Smooth muscle cell of the brain vasculature (primary cell): ENCODE data around the gene IGSF8.
"Not testable (repeated sequence)": the region's sequence is repeated elsewhere in the genome, so short reads cannot be mapped to it uniquely, and the experiment has no call there.

Experiments used
- DNase-seq: peaks from one replicate; pipeline ENCODE4 v3.0.0-alpha.2; 2012; ENCODE audit warnings: low read depth, low spot score

IGSF8 gene

GRCh38 chr1:160066829-160067745 is 31.3 kb downstream of the IGSF8 start:
- DNase-seq = no peak

- no peak for DNase-seq
These were observed 33.7 kb downstream of the IGSF8 start for GRCh38 chr1:160064746-160065145.

GRCh38 chr1:160064164-160064563 is 34.3 kb downstream of the IGSF8 start:
- no peak for DNase-seq

- no peak for DNase-seq
These were observed 35.2 kb downstream of the IGSF8 start for GRCh38 chr1:160063176-160063575.

GRCh38 chr1:160062230-160062532 is 36.2 kb downstream of the IGSF8 start:
- DNase-seq = no peak

GRCh38 chr1:160061369-160062229 is 36.8 kb downstream of the IGSF8 start:
- no peak for DNase-seq

- no peak for DNase-seq
These were observed 40.3 kb downstream of the IGSF8 start for GRCh38 chr1:160058087-160058486.

- no peak for DNase-seq
These were observed 41.7 kb downstream of the IGSF8 start for GRCh38 chr1:160056648-160057169.

- DNase-seq = no peak
These were observed 44.7 kb downstream of the IGSF8 start for GRCh38 chr1:160053548-160054365.

GRCh38 chr1:160052936-160053335 is 45.5 kb downstream of the IGSF8 start:
- no peak for DNase-seq

- no peak for DNase-seq
These were observed 47.8 kb downstream of the IGSF8 start for GRCh38 chr1:160050619-160051018.

- not testable (repeated sequence) for DNase-seq
These were observed 48.2 kb downstream of the IGSF8 start for GRCh38 chr1:160050182-160050581.

- no peak for DNase-seq
These were observed 49.3 kb downstream of the IGSF8 start for GRCh38 chr1:160049101-160049500.

GRCh38 chr1:160048335-160048734 is 50.1 kb downstream of the IGSF8 start:
- no peak for DNase-seq

GRCh38 chr1:160047111-160047991 is 51.1 kb downstream of the IGSF8 start:
- DNase-seq = no peak

GRCh38 chr1:160046494-160047110 is 51.8 kb downstream of the IGSF8 start:
- DNase-seq = no peak

- DNase-seq = no peak
These were observed 52.8 kb downstream of the IGSF8 start for GRCh38 chr1:160045653-160046052.

- DNase-seq = no peak
These were observed 54.9 kb downstream of the IGSF8 start for GRCh38 chr1:160043543-160043942.
